ENCODE results near the gene NUDT8.
A peak's percentile ranks its signal among the peaks of the same experiment; 100 is the strongest.
"Not testable (repeated sequence)": the region's sequence is repeated elsewhere in the genome, so short reads cannot be mapped to it uniquely, and the experiment has no call there.

Gene NUDT8

GRCh38 chr11:67611704-67612587 lies 17.8 kb downstream of the NUDT8 start:
- DNase-seq (ENCODE audit: low spot score) = no peak

GRCh38 chr11:67611165-67611564 lies 18.6 kb downstream of the NUDT8 start:
- no peak for DNase-seq (ENCODE audit: low spot score)

GRCh38 chr11:67610302-67610868 lies 19.4 kb downstream of the NUDT8 start:
- DNase-seq (ENCODE audit: low spot score) = no peak

- DNase-seq (ENCODE audit: low spot score) = no peak
Observed at GRCh38 chr11:67609316-67609715, 20.4 kb downstream of the NUDT8 start.

GRCh38 chr11:67608486-67608885 lies 21.3 kb downstream of the NUDT8 start:
- DNase-seq (ENCODE audit: low spot score) = no peak

- DNase-seq (ENCODE audit: low spot score) = no peak
Observed at GRCh38 chr11:67607507-67607906, 22.2 kb downstream of the NUDT8 start.

- peak; percentile 98 for DNase-seq (ENCODE audit: low spot score)
Observed at GRCh38 chr11:67606492-67607295, 23.0 kb downstream of the NUDT8 start, which contains the start of gene NDUFV1. TSS of gene NDUFV1 (plus strand) at chr11:67606936. CDS start at chr11:67607005, 69 bp downstream.

GRCh38 chr11:67606093-67606491 lies 23.6 kb downstream of the NUDT8 start:
- no peak for DNase-seq (ENCODE audit: low spot score)

- no peak for DNase-seq (ENCODE audit: low spot score)
Observed at GRCh38 chr11:67605231-67606011, 24.3 kb downstream of the NUDT8 start.

- no peak for DNase-seq (ENCODE audit: low spot score)
Observed at GRCh38 chr11:67604815-67605214, 24.9 kb downstream of the NUDT8 start.

- DNase-seq (ENCODE audit: low spot score) = not testable (repeated sequence)
Observed at GRCh38 chr11:67604119-67604518, 25.6 kb downstream of the NUDT8 start.

GRCh38 chr11:67601098-67601497 lies 28.6 kb downstream of the NUDT8 start:
- no peak for DNase-seq (ENCODE audit: low spot score)

GRCh38 chr11:67600324-67601029 lies 29.3 kb downstream of the NUDT8 start:
- no peak for DNase-seq (ENCODE audit: low spot score)

- no peak for DNase-seq (ENCODE audit: low spot score)
Observed at GRCh38 chr11:67599149-67599548, 30.6 kb downstream of the NUDT8 start.

GRCh38 chr11:67597963-67598362 lies 31.8 kb downstream of the NUDT8 start:
- DNase-seq (ENCODE audit: low spot score) = not testable (repeated sequence)

GRCh38 chr11:67597458-67597857 lies 32.3 kb downstream of the NUDT8 start:
- DNase-seq (ENCODE audit: low spot score) = not testable (repeated sequence)

- DNase-seq (ENCODE audit: low spot score) = no peak
Observed at GRCh38 chr11:67596753-67597300, 32.9 kb downstream of the NUDT8 start.

GRCh38 chr11:67594480-67594879 lies 35.3 kb downstream of the NUDT8 start:
- no peak for DNase-seq (ENCODE audit: low spot score)

- no peak for DNase-seq (ENCODE audit: low spot score)
Observed at GRCh38 chr11:67593565-67593905, 36.2 kb downstream of the NUDT8 start.

GRCh38 chr11:67592880-67593564 lies 36.7 kb downstream of the NUDT8 start:
- DNase-seq (ENCODE audit: low spot score) = no peak

Data from Ammon's horn (tissue), 1 donor.